ENCODE data around the gene PFN3. TPM values are rescaled to one million over a fixed set of nuclear protein-coding genes. Genes with fewer than 3 reads are reported as not detected.

The PFN3 gene
- total and polyA plus RNA-seq, 8 donors, result not detected

DNA sequence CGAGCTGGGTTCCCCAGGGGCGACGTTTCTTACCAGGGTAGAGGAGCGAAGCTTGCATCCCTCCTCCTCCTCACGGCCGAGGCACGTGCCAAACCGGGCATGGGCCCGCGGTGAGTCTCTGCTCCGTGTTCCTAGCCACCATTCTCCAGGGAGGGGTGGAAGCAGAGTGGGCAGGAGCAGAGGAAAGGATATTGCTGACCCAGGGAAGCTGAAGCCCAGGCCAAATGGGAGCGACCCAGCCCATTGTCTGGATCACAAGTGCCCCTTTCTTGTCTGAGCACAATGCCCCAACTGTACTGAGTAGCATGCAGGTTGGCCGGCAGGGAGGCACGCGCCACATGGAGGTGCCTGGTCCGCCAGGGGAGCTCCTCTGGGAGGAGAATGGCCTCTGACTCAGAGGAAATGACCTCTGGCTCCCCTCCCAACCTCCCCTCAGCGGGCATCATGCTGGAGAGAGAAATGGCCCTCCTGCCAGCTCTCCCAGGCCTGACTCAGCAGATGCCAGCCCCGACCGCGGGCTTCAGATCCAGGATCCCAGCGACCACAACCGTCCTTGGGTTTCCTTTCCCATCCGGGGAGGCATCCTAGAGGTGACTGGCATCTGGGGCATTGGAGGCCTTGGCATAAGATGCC lies 47.3 kb upstream of the PFN3 start:
- Histone ChIP-seq H3K9me3 (no peaks in the 10 kb centered on the region), H3K27me3 (peaks cover 0 to 49% (median 12%) of the 10 kb centered on the region in 3 donors), H3K4me3 (peak overlapping the region; percentile 58 to 75 (median 70)), H3K36me3 (peaks cover 0 to 2% (median 2%) of the 10 kb centered on the region in 4 donors), H3K27ac (peak overlapping the region in 1 of 5 donors; percentile 23), H3K4me1 (peaks cover 23 to 34% (median 27%) of the 10 kb centered on the region in 4 donors)
- intact Hi-C loops (cut with DNase I; ENCODE audit: low total_unique reads), result no loop called here
- TF ChIP-seq, protein P1, sequence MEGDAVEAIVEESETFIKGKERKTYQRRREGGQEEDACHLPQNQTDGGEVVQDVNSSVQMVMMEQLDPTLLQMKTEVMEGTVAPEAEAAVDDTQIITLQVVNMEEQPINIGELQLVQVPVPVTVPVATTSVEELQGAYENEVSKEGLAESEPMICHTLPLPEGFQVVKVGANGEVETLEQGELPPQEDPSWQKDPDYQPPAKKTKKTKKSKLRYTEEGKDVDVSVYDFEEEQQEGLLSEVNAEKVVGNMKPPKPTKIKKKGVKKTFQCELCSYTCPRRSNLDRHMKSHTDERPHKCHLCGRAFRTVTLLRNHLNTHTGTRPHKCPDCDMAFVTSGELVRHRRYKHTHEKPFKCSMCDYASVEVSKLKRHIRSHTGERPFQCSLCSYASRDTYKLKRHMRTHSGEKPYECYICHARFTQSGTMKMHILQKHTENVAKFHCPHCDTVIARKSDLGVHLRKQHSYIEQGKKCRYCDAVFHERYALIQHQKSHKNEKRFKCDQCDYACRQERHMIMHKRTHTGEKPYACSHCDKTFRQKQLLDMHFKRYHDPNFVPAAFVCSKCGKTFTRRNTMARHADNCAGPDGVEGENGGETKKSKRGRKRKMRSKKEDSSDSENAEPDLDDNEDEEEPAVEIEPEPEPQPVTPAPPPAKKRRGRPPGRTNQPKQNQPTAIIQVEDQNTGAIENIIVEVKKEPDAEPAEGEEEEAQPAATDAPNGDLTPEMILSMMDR (IDR thresholded peaks at IDR 0.05), result no peak
- peak in 1 of 3 donors; percentile 40 for TF ChIP-seq POLR2AphosphoS5 (IDR thresholded peaks at IDR 0.05)
- DNase-seq, result peak; percentile 54 to 81
- 4 to 14% (median 7%) methylated on average over 9 to 23 of the region's 23 CpGs for WGBS, 5 donors

DNA sequence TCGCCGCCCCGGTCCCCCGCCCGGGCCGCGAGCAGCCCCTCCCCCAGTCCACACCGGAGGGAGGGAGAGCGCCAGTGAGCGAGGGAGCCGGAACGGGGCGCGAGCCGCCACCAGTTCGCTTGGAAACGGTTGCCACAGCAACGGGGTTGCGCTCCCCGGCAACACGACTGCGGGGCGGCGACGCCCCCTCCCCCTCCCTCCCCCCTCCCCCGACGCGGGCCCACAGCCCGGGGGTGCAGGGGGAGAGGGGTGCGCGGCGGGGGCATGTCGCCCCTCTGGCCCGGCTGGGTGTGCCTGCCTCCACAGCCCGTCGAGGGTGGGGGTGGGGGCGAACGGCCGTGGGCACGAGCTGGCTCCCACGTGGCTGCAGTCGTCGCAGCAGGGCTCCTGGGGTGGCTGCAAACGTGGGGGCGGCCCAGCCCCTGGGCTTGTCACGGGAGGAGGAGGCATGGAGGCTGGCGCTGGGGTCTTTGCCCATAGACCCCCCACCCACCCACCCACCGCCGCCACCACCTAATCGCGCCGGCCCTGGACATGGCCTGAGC lies 46.7 kb upstream of the PFN3 start:
- H3K36me3 ChIP-seq, result peaks cover 0 to 8% (median 8%) of the 10 kb centered on the region in 4 donors
- intact Hi-C loops (cut with DNase I; ENCODE audit: low total_unique reads), result no loop called here
- DNase-seq, result peak; percentile 46 to 91
- peaks cover 0 to 43% (median 12%) of the 10 kb centered on the region in 3 donors for H3K27me3 ChIP-seq
- 0 to 4% (median 1%) methylated on average over 3 to 50 of the region's 52 CpGs for WGBS, 5 donors
- TF ChIP-seq, protein P1 (IDR thresholded peaks at IDR 0.05), result no peak
- no peak for TF ChIP-seq POLR2AphosphoS5 (IDR thresholded peaks at IDR 0.05)
- TF ChIP-seq EP300 (IDR thresholded peaks at IDR 0.05), result no peak
- TF ChIP-seq POLR2A (IDR thresholded peaks at IDR 0.05), result no peak
- H3K9me3 ChIP-seq, result no peaks in the 10 kb centered on the region
- peaks cover 23 to 34% (median 27%) of the 10 kb centered on the region in 4 donors for H3K4me1 ChIP-seq
- H3K4me3 ChIP-seq, result peak overlapping the region; percentile 58 to 75 (median 70)
- peak overlapping the region in 4 of 5 donors; percentile 32 to 73 (median 56) for H3K27ac ChIP-seq

DNA sequence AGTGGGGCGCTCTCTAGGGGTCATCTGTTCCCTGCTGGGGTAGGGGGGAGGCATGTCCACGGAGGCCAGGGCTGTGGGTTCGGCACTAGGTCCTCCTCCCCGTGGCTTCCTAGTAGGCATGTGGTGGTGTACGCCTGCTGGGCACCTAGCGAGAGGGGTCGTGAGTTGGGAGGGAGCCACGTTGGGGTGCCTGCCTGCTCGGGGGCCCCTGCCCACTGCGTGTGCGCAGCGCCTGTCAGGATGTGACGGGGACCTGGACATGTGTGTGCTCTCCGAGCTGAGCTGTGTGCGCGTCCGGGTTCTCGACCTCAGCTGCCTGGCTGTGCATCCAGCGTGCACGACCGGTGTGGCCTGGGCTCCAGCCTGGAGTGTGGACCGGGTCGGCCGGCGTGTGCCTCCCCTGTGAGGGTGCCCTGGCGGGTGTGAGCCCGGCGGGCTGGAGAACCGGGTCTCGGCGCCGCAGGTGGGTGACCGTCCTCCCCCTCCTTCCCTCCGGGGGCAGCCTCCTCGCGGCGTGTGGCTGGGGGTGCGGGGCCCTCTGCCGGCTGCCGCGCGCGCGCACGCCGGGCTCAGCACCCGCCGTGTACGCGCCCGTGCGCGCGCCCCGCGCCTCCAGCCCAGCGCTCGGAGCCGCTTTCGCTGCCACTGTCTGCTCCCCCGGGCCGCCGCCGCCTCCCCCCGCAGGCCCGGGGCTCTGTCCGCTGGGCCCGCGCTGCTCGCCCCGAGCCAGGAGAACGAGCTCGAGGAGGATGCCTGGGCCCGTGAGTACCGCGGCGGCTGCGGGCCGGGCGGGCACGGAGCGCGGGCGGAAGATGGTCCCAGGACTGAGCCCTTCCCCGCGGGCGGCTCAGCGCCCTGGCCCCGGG lies 46.0 kb upstream of the PFN3 start, which contains the start of gene PRR7:
TSS of gene PRR7 (plus strand) at position 615 of the 866 bp plus-strand sequence. CDS start 8,254 bp downstream, outside the sequence.
- Histone ChIP-seq H3K27me3 (peaks cover 0 to 42% (median 12%) of the 10 kb centered on the region in 3 donors), H3K9me3 (no peaks in the 10 kb centered on the region), H3K27ac (peak within 1 kb of the TSS; percentile 32 to 73 (median 46)), H3K4me1 (peaks cover 23 to 34% (median 27%) of the 10 kb centered on the region in 4 donors), H3K4me3 (peak within 1 kb of the TSS; percentile 58 to 75 (median 70)), H3K36me3 (peaks cover 6 to 15% (median 15%) of the 10 kb centered on the region in 4 donors)
- intact Hi-C loops (cut with DNase I; ENCODE audit: low total_unique reads), result no loop called here
- 0 to 1% (median 0%) methylated on average over 11 to 76 of the region's 89 CpGs for WGBS, 5 donors
- peak; percentile 66 to 90 for DNase-seq
- TF ChIP-seq POLR2A (IDR thresholded peaks at IDR 0.05) (no peak), POLR2AphosphoS5 (IDR thresholded peaks at IDR 0.05) (peak in 1 of 3 donors; percentile 17)

DNA sequence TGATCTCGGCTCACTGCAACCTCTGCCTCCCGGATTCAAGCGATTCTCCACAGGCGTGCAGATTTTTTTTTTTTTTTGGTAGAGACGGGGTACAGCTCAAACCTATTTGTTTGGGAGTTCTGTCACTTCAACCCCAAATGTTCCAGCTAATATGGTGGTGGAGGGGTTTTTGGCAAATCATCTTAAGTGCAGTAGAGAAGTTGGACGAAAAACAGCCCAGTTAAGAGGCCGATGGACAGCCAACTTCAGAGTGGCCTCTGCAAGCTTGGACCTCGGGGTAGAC lies 45.4 kb upstream of the PFN3 start:
- peaks cover 11 to 21% (median 21%) of the 10 kb centered on the region in 4 donors for H3K36me3 ChIP-seq
- H3K4me3 ChIP-seq, result peak overlapping the region; percentile 58 to 75 (median 70)
- peaks cover 0 to 42% (median 12%) of the 10 kb centered on the region in 3 donors for H3K27me3 ChIP-seq
- DNase-seq, result no peak
- WGBS, 5 donors, result 4 to 7% (median 5%) methylated on average over 8 of the region's 8 CpGs
- intact Hi-C loops (cut with DNase I; ENCODE audit: low total_unique reads), result no loop called here
- peak overlapping the region in 3 of 5 donors; percentile 34 to 73 (median 66) for H3K27ac ChIP-seq
- TF ChIP-seq, protein P1 (IDR thresholded peaks at IDR 0.05), result no peak
- no peak for TF ChIP-seq POLR2A (IDR thresholded peaks at IDR 0.05)
- TF ChIP-seq EP300 (IDR thresholded peaks at IDR 0.05), result no peak
- TF ChIP-seq POLR2AphosphoS5 (IDR thresholded peaks at IDR 0.05), result no peak
- peaks cover 23 to 34% (median 27%) of the 10 kb centered on the region in 4 donors for H3K4me1 ChIP-seq
- H3K9me3 ChIP-seq, result no peaks in the 10 kb centered on the region

All from stomach (tissue), 9 donors.